ENCODE data around the gene ACER2. TPM values are rescaled to one million over a fixed set of nuclear protein-coding genes. Genes with fewer than 3 reads are reported as not detected.
"Not testable (repeated sequence)": the region's sequence is repeated elsewhere in the genome, so short reads cannot be mapped to it uniquely, and the experiment has no call there.

ACER2 gene
- total RNA-seq, 4 donors from 2014 or later: 3.5 to 4.2 (median 4.0) TPM

- no peak for TF ChIP-seq POLR2A (IDR thresholded peaks at IDR 0.05)
- H3K4me1 ChIP-seq: no peaks in the 10 kb centered on the region
- no peaks in the 10 kb centered on the region for H3K27me3 ChIP-seq
- no peaks in the 10 kb centered on the region for H3K36me3 ChIP-seq
- H3K4me3 ChIP-seq: no peak overlapping the region
- H3K9me3 ChIP-seq: no peaks in the 10 kb centered on the region
- no peak overlapping the region for H3K27ac ChIP-seq
- no peak for DNase-seq
Observed at GRCh38 chr9:19387317-19387716, 21.5 kb upstream of the ACER2 start.

DNA sequence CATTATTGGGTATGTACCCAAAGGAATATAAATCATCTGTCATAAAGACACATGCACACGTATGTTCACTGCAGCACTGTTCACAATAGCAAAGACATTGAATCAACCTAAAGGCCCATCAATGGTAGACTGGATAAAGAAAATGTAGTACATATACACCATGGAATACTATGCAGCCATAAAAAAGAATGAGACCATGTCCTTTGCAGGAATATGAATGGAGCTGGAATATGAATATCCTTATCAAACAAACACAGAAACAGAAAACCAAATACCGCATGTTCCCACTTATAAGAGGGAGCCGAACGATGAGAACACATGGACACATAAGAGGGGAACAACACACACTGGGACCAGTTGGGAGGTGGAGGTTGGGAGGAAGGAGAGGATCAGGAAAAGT, 19.3 kb upstream of the ACER2 start:
- not testable (repeated sequence) for H3K27ac ChIP-seq, H3K9me3 ChIP-seq, DNase-seq, H3K36me3 ChIP-seq, H3K4me3 ChIP-seq, H3K27me3 ChIP-seq, H3K4me1 ChIP-seq

DNA sequence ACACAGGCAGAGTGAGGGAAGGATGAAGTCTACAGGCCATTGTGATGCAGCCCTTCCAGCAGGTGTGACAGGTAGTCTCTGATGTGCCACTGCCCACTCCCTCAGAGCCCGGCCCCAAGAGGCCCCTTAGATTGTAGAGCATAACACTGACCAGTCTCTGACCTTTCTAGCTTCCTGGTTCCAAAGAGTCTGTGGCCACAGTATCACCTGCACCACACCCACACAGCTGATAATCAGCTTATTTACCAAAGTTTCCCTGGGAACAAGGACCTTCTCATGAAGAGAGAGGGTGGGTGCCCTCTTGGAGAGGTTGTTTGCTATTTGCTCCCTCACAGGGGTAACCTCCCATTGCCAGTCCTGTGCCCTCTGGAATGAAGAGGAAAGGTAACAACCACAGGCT, 11.0 kb upstream of the ACER2 start:
- Histone ChIP-seq H3K4me1 (no peaks in the 10 kb centered on the region), H3K27ac (no peak overlapping the region), H3K9me3 (no peaks in the 10 kb centered on the region), H3K36me3 (no peaks in the 10 kb centered on the region), H3K27me3 (no peaks in the 10 kb centered on the region), H3K4me3 (no peak overlapping the region)
- no peak for DNase-seq
- TF ChIP-seq POLR2A (IDR thresholded peaks at IDR 0.05): no peak
- TF ChIP-seq, protein P1, sequence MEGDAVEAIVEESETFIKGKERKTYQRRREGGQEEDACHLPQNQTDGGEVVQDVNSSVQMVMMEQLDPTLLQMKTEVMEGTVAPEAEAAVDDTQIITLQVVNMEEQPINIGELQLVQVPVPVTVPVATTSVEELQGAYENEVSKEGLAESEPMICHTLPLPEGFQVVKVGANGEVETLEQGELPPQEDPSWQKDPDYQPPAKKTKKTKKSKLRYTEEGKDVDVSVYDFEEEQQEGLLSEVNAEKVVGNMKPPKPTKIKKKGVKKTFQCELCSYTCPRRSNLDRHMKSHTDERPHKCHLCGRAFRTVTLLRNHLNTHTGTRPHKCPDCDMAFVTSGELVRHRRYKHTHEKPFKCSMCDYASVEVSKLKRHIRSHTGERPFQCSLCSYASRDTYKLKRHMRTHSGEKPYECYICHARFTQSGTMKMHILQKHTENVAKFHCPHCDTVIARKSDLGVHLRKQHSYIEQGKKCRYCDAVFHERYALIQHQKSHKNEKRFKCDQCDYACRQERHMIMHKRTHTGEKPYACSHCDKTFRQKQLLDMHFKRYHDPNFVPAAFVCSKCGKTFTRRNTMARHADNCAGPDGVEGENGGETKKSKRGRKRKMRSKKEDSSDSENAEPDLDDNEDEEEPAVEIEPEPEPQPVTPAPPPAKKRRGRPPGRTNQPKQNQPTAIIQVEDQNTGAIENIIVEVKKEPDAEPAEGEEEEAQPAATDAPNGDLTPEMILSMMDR (IDR thresholded peaks at IDR 0.05): no peak

GRCh38 chr9:19403231-19403630, 5.6 kb upstream of the ACER2 start:
- not testable (repeated sequence) for H3K36me3 ChIP-seq, H3K4me3 ChIP-seq, H3K27me3 ChIP-seq, H3K27ac ChIP-seq, H3K9me3 ChIP-seq, H3K4me1 ChIP-seq, DNase-seq

GRCh38 chr9:19404283-19405075, 4.3 kb upstream of the ACER2 start:
- Histone ChIP-seq H3K4me3 (no peak overlapping the region), H3K27ac (no peak overlapping the region), H3K4me1 (peaks cover 0 to under 1% (median 0%) of the 10 kb centered on the region in 4 donors), H3K36me3 (no peaks in the 10 kb centered on the region), H3K9me3 (no peaks in the 10 kb centered on the region), H3K27me3 (no peaks in the 10 kb centered on the region)
- TF ChIP-seq, protein P1 (IDR thresholded peaks at IDR 0.05): no peak
- TF ChIP-seq POLR2A (IDR thresholded peaks at IDR 0.05): no peak
- DNase-seq: no peak

DNA sequence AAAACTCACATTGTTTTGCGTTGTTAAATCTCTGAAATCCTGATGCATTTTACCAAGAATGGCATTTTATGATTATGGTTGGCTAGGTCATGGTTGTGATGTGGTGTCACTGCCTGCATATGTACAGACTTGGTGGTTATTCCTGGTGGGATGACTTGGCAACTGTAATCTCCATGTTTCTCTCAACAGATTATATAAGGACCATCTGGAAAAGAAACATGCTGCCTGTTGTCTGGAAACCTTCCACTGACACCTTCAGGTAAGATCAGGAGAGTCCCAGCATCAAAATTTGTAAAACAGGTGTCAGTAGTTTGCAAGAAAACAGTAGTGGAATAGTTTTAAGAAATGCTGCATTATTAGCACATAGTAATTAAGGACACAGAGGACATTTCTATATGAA, 3.0 kb upstream of the ACER2 start:
- DNase-seq: no peak
- no peak overlapping the region for H3K27ac ChIP-seq
- peaks cover 0 to 12% (median 0%) of the 10 kb centered on the region in 4 donors for H3K4me1 ChIP-seq
- H3K36me3 ChIP-seq: no peaks in the 10 kb centered on the region
- no peaks in the 10 kb centered on the region for H3K27me3 ChIP-seq
- H3K4me3 ChIP-seq: no peak overlapping the region
- no peak for TF ChIP-seq POLR2A (IDR thresholded peaks at IDR 0.05)
- TF ChIP-seq, protein P1 (IDR thresholded peaks at IDR 0.05): no peak
- no peaks in the 10 kb centered on the region for H3K9me3 ChIP-seq

- no peaks in the 10 kb centered on the region for H3K9me3 ChIP-seq
- TF ChIP-seq, protein P1 (IDR thresholded peaks at IDR 0.05): no peak
- no peak for TF ChIP-seq POLR2A (IDR thresholded peaks at IDR 0.05)
- H3K4me3 ChIP-seq: peak overlapping the region; percentile 72 to 90 (median 82)
- peaks cover 0 to 12% (median 0%) of the 10 kb centered on the region in 4 donors for H3K4me1 ChIP-seq
- peak overlapping the region in 3 of 4 donors; percentile 76 to 77 (median 77) for H3K27ac ChIP-seq
- no peaks in the 10 kb centered on the region for H3K36me3 ChIP-seq
- DNase-seq: no peak
- H3K27me3 ChIP-seq: no peaks in the 10 kb centered on the region
Observed at GRCh38 chr9:19408316-19408692, 505 bp upstream of the ACER2 start.

Measured in Peyer's patch (tissue), 4 donors.